Cortex of kidney (tissue), 1 donor: ENCODE data around the gene TKTL1.
"Not testable (repeated sequence)": the region's sequence is repeated elsewhere in the genome, so short reads cannot be mapped to it uniquely, and the experiment has no call there.

Experiments
- DNase-seq: peaks from one replicate; lab custom pipeline; 2025; lab: John Stamatoyannopoulos, UW

The TKTL1 gene

GRCh38 chrX:154343620-154344019, 48.0 kb downstream of the TKTL1 start:
- not testable (repeated sequence) for DNase-seq

GRCh38 chrX:154348114-154348531, 52.5 kb downstream of the TKTL1 start:
- DNase-seq, result no peak

- DNase-seq, result no peak
These were observed 53.2 kb downstream of the TKTL1 start for GRCh38 chrX:154348646-154349358.

GRCh38 chrX:154349359-154349935, 53.9 kb downstream of the TKTL1 start:
- DNase-seq, result no peak

- DNase-seq, result no peak
These were observed 54.4 kb downstream of the TKTL1 start for GRCh38 chrX:154349979-154350378.

GRCh38 chrX:154350429-154351182, 55.0 kb downstream of the TKTL1 start:
- DNase-seq, result no peak

- no peak for DNase-seq
These were observed 55.8 kb downstream of the TKTL1 start for GRCh38 chrX:154351183-154352011.

GRCh38 chrX:154352012-154352401, 56.4 kb downstream of the TKTL1 start:
- DNase-seq, result no peak

- DNase-seq, result no peak
These were observed 56.9 kb downstream of the TKTL1 start for GRCh38 chrX:154352466-154352865.

GRCh38 chrX:154353172-154353843, 57.7 kb downstream of the TKTL1 start:
- no peak for DNase-seq

GRCh38 chrX:154354013-154354412, 58.4 kb downstream of the TKTL1 start:
- DNase-seq, result no peak

GRCh38 chrX:154354516-154354915, 58.9 kb downstream of the TKTL1 start:
- DNase-seq, result no peak

GRCh38 chrX:154355094-154355775, 59.6 kb downstream of the TKTL1 start:
- DNase-seq, result no peak

GRCh38 chrX:154355776-154356140, 60.2 kb downstream of the TKTL1 start:
- no peak for DNase-seq

GRCh38 chrX:154356596-154356995, 61.0 kb downstream of the TKTL1 start:
- DNase-seq, result no peak

- DNase-seq, result no peak
These were observed 61.6 kb downstream of the TKTL1 start for GRCh38 chrX:154357205-154357604.

GRCh38 chrX:154358011-154358410, 62.4 kb downstream of the TKTL1 start:
- DNase-seq, result no peak

GRCh38 chrX:154358829-154359228, 63.2 kb downstream of the TKTL1 start:
- DNase-seq, result no peak

GRCh38 chrX:154359362-154360154, 64.0 kb downstream of the TKTL1 start:
- DNase-seq, result no peak

GRCh38 chrX:154360155-154360713, 64.6 kb downstream of the TKTL1 start:
- DNase-seq, result no peak
